ENCODE data around the gene CDH13. TPM values are rescaled to one million over a fixed set of nuclear protein-coding genes. Genes with fewer than 3 reads are reported as not detected.

The CDH13 gene
- total RNA-seq, 4 donors from 2014 or later = 12.5 to 35.9 (median 22.1) TPM

GRCh38 chr16:83700918-83701317 lies 1074.1 kb downstream of the CDH13 start:
- ATAC-seq (ENCODE audit: low FRiP score) (no peak), DNase-seq (ENCODE audit: low spot score) (no peak)
- no peak for TF ChIP-seq CTCF (IDR thresholded peaks at IDR 0.05)

DNA sequence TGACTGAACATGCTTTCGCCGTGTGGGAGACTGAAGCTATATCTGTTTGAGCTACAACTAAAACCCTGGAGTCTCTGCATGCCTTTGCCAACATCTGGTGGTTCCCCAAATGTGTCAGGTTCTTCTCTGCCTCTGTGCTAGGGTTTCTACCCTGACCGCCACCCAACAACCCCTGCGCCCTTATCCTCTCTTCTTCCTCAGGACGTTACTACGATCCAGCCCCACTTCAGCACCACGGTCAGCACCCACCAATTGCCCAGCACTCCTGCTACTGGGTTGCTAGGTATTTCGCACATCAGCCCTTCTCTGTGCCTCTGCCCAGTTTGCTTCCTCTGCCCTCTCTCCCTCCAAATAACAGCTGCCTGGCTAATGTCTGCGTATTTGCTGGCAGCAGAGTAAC lies 1074.7 kb downstream of the CDH13 start:
- ATAC-seq (ENCODE audit: low FRiP score) = no peak
- no peak for TF ChIP-seq CTCF (IDR thresholded peaks at IDR 0.05)
- no peak for DNase-seq (ENCODE audit: low spot score)

DNA sequence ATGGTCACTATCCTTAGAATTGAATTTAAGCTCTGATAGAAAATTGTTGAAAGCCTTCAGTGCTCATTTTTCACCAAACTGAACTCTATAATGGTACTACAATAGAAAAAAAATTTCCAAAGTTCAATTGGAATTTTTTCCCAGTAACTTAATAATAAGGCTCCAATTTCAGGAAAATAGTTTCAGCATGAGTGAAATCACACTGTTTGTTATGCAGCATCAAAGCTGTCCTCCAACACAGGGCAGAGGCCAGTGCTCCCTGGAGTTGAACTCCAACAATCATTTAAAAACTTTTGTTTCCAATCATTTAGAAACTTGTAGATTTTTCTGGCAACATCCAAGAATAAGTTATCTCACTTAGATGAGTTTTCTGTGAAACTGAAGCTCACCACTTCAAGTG lies 1077.9 kb downstream of the CDH13 start:
- no peak for DNase-seq (ENCODE audit: low spot score)
- ATAC-seq (ENCODE audit: low FRiP score) = no peak
- TF ChIP-seq CTCF (IDR thresholded peaks at IDR 0.05) = no peak

GRCh38 chr16:83705856-83706255 lies 1079.1 kb downstream of the CDH13 start:
- no peak for TF ChIP-seq CTCF (IDR thresholded peaks at IDR 0.05)
- DNase-seq (ENCODE audit: low spot score) = no peak
- ATAC-seq (ENCODE audit: low FRiP score) = no peak

DNA sequence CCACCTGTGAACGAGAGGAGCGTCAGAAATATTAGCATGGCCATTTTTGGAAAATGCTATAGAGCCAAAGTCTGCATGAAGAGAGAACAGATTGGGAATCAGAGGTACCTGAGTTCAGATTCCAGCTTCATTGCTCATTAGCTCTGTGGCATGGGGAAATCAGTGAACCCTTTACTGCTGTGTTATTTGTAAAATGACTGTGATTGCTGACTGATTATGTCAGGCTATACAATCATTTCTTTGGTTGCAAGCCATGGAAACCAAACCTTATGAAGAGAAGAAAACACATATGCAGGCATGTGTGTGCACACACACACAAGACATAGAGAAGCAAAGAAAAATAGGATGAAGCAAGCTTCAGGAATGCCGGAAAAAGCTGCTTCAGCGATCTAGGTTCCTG lies 1079.6 kb downstream of the CDH13 start:
- no peak for DNase-seq (ENCODE audit: low spot score)
- TF ChIP-seq CTCF (IDR thresholded peaks at IDR 0.05) = no peak
- no peak for ATAC-seq (ENCODE audit: low FRiP score)

- TF ChIP-seq CTCF (IDR thresholded peaks at IDR 0.05) = no peak
- DNase-seq (ENCODE audit: low spot score) (no peak), ATAC-seq (ENCODE audit: low FRiP score) (no peak)
These were observed 1084.3 kb downstream of the CDH13 start for GRCh38 chr16:83711069-83711468.

DNA sequence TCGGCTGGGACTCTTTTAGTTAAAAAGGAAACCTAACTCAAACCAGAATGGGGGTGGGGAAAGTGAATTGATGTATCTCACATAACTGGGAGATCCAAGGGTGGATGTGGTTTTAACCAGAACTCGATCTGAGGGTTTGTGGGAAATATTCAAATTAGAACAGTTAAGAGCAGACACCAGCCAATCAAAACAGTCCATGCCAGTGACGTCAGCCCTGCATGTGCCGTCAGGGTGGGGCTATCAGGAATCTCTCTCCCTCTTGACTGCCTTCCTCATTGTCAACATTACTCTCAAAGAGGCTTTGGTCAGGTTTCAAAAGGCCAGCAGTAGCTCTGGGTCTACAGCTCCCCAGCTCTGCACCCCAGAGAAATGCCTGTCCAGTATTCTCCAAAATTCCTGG lies 1086.8 kb downstream of the CDH13 start:
- TF ChIP-seq CTCF (IDR thresholded peaks at IDR 0.05) = no peak
- ATAC-seq (ENCODE audit: low FRiP score) = no peak
- DNase-seq (ENCODE audit: low spot score) = no peak
